GM20000 (cell line): Measurements from ENCODE around the gene PLSCR2.

ENCODE experiments used
- DNase-seq: peaks from one replicate; pipeline ENCODE4 v3.0.0; 2012; ENCODE audit warnings: low spot score
- TF ChIP-seq, protein P1 (sequence below): IDR thresholded peaks from 2 replicates; pipeline ENCODE4 v1.5.1; 2012; ENCODE audit warnings: mild to moderate bottlenecking, control low read depth; ENCODE audit errors: extremely low read depth, missing control alignments

PLSCR2 gene

DNA sequence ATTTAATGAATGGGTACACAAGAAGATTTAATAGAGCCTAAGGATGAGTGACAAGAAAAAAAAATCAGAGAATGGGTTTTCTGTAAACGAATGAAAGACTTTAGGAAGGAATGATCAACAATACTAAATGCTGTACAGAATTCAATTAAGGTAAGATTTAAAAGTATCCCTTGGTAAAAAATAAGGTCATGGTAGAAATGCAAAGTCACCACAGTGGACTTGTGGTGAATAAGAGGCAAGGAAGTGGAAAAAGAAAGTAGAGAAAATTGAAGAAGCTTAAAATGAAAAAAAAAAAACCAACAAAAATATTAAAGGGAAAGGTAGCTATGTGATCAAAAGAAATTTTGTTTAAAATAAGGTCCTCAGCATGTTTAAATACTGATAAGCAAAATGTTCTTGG, 82.4 kb downstream of the PLSCR2 start:
- TF ChIP-seq, protein P1, sequence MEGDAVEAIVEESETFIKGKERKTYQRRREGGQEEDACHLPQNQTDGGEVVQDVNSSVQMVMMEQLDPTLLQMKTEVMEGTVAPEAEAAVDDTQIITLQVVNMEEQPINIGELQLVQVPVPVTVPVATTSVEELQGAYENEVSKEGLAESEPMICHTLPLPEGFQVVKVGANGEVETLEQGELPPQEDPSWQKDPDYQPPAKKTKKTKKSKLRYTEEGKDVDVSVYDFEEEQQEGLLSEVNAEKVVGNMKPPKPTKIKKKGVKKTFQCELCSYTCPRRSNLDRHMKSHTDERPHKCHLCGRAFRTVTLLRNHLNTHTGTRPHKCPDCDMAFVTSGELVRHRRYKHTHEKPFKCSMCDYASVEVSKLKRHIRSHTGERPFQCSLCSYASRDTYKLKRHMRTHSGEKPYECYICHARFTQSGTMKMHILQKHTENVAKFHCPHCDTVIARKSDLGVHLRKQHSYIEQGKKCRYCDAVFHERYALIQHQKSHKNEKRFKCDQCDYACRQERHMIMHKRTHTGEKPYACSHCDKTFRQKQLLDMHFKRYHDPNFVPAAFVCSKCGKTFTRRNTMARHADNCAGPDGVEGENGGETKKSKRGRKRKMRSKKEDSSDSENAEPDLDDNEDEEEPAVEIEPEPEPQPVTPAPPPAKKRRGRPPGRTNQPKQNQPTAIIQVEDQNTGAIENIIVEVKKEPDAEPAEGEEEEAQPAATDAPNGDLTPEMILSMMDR: no peak
- DNase-seq: no peak

DNA sequence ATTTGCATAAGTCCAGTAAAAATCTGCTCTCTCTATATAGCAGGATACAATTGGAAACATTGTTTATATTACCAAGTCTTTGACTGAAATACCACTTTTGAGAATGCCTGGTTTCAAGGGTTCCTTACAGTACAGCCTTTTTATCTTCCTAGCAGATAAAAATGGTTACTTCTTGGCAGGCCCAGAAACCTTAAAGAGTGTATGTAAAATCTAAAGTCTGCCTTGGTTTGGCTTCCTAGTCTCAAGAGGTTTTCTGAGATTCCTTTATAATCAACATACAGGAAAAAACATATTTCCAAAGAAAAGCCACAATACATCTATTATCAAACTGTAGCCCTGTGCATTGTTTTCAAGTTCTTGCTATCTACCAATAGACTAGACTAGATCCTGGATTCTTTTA, 84.6 kb downstream of the PLSCR2 start:
- TF ChIP-seq, protein P1: no peak
- no peak for DNase-seq
